GM12878 (cell line): ENCODE results near the gene DDR2. TPM values are rescaled to one million over a fixed set of nuclear protein-coding genes. Genes with fewer than 3 reads are reported as not detected.

ENCODE experiments used
- ATAC-seq: fragments of 200-7000 bp; cut with Tn5 transposase; 3 replicates; pipeline ENCODE4 v1.9.1; 2020; ENCODE audit warnings: mild to moderate bottlenecking, moderate library complexity
- BruUV-seq: library from RNA; stranded (reverse); fragments of 400-500 nt; replicated peaks from 2 replicates; lab custom pipeline; 2021; lab: Mats Ljungman, UMichigan
- CTCF ChIA-PET: fragments of 300-600 bp; sonication (Branson Sonifier 250); formaldehyde crosslinking; extraction: SDS; loops from one replicate; lab custom pipeline; 2021; ENCODE audit warnings: inconsistent platforms; lab: Yijun Ruan, JAX
- POLR2A ChIA-PET: fragments of 350-600 bp; formaldehyde crosslinking; extraction: SDS; loops from one replicate; lab custom pipeline; 2021; ENCODE audit warnings: inconsistent platforms; lab: Charles Lee
- RAD21 ChIA-PET: fragments of 300-600 bp; sonication (Branson Sonifier 250); formaldehyde crosslinking; loops from one replicate; lab custom pipeline; 2023; ENCODE audit warnings: antibody characterized with exemption; ENCODE audit not compliant: unreplicated experiment; lab: Charles Lee
- SMC1A ChIA-PET: fragments of 300-600 bp; sonication (Branson Sonifier 250); formaldehyde crosslinking; loops from one replicate; lab custom pipeline; 2023; ENCODE audit not compliant: unreplicated experiment, uncharacterized antibody; lab: Charles Lee
- DNase-seq: peaks from one replicate; pipeline ENCODE4 v3.0.0-alpha.2; 2011; ENCODE audit warnings: low read depth, low spot score
- FAIRE-seq: peaks from 3 replicates; lab custom pipeline; 2011; peaks lifted over from hg19 to GRCh38; lab: Jason Lieb, UNC
- H2AFZ ChIP-seq: 2 replicates; pipeline ENCODE4 v1.6.0; 2011; ENCODE audit warnings: low read depth, low read length, control low read depth; ENCODE audit not compliant: control insufficient read depth
- H3K27ac ChIP-seq: 2 replicates; pipeline ENCODE4 v1.5.1; 2011; ENCODE audit warnings: control low read depth; ENCODE audit not compliant: control insufficient read depth, insufficient read depth
- H3K27me3 ChIP-seq, 2 experiments: replicated peaks in 1 of 2; 2 replicates each; pipeline versions ENCODE4 v1.6.0 to v1.6.1; 2011; ENCODE audit warnings: low read length in 1 of 2; ENCODE audit not compliant: control insufficient read depth in 2 of 2, insufficient read depth in 2 of 2
- H3K36me3 ChIP-seq, 2 experiments: 2 replicates each; pipeline ENCODE4 v1.5.1; 2011; ENCODE audit warnings: low read length in 1 of 2; ENCODE audit not compliant: control insufficient read depth in 2 of 2, insufficient read depth in 2 of 2
- H3K4me1 ChIP-seq: 2 replicates; pipeline ENCODE4 v1.6.1; 2011; ENCODE audit warnings: mild to moderate bottlenecking, low read length, moderate library complexity, mixed read lengths; ENCODE audit not compliant: control insufficient read depth, insufficient read depth
- H3K4me2 ChIP-seq: 2 replicates; pipeline ENCODE4 v1.6.0; 2011; ENCODE audit warnings: control low read depth; ENCODE audit not compliant: control insufficient read depth, insufficient read depth
- H3K4me3 ChIP-seq: fragments of 200-600 bp; sonication (generic); 2 replicates; pipeline ENCODE4 v1.5.1; 2016
- H3K79me2 ChIP-seq: 2 replicates; pipeline ENCODE4 v1.6.0; 2011; ENCODE audit warnings: low read length; ENCODE audit not compliant: control insufficient read depth, insufficient read depth
- H3K9ac ChIP-seq: 2 replicates; pipeline ENCODE4 v1.8.0; 2011; ENCODE audit warnings: low read length, control low read depth, mixed read lengths; ENCODE audit not compliant: control insufficient read depth, insufficient read depth
- H3K9me3 ChIP-seq: replicated peaks from 3 replicates; pipeline ENCODE4 v1.5.1; 2011; ENCODE audit warnings: mild to moderate bottlenecking, low read length; ENCODE audit not compliant: control insufficient read depth, insufficient read depth
- H4K20me1 ChIP-seq: 2 replicates; pipeline ENCODE4 v1.6.0; 2011; ENCODE audit not compliant: control insufficient read depth, insufficient read depth
- ASH2L ChIP-seq: fragments of 300-600, 200-600 bp; sonication (generic); IDR thresholded peaks from 2 replicates; pipeline ENCODE4 v1.6.1; 2017; ENCODE audit warnings: low read depth, mild to moderate bottlenecking, borderline replicate concordance
- BACH1 ChIP-seq: fragments of 450-650 bp; IDR thresholded peaks from 2 replicates; pipeline ENCODE4 v1.6.1; 2017; ENCODE audit warnings: mild to moderate bottlenecking, borderline replicate concordance
- CHD1 ChIP-seq: IDR thresholded peaks from 2 replicates; pipeline ENCODE4 v1.6.1; 2012; ENCODE audit warnings: low read depth, low read length, improper control_type of control experiment
- ESRRA ChIP-seq: IDR thresholded peaks from 2 replicates; pipeline ENCODE4 v1.6.1; 2012; ENCODE audit warnings: mild to moderate bottlenecking, low read length, improper control_type of control experiment
- IKZF2 ChIP-seq, 2 experiments: fragments of 450-650 bp; IDR thresholded peaks; 2 replicates each; pipeline ENCODE4 v1.6.1; 2017; ENCODE audit warnings: mild to moderate bottlenecking in 2 of 2, moderate library complexity in 2 of 2
- JUNB ChIP-seq: IDR thresholded peaks from 2 replicates; pipeline ENCODE4 v1.6.1; 2016; ENCODE audit warnings: antibody characterized with exemption, mild to moderate bottlenecking
- MXI1 ChIP-seq: fragments of 150-350 bp; IDR thresholded peaks from 2 replicates; pipeline ENCODE4 v1.6.1; 2011; ENCODE audit warnings: low read depth, mild to moderate bottlenecking, inconsistent platforms, low read length, improper control_type of control experiment
- POLR2A ChIP-seq: IDR thresholded peaks from 2 replicates; pipeline ENCODE4 v1.6.1; 2011; ENCODE audit warnings: low read depth, mild to moderate bottlenecking, low read length
- RELA ChIP-seq: fragments of 450-650 bp; IDR thresholded peaks from 2 replicates; pipeline ENCODE4 v1.8.0; 2014; ENCODE audit warnings: borderline replicate concordance; ENCODE audit not compliant: partially characterized antibody
- SMC3 ChIP-seq: IDR thresholded peaks from 2 replicates; pipeline ENCODE4 v1.6.1; 2011; ENCODE audit warnings: low read length, improper control_type of control experiment, borderline replicate concordance
- WGBS: methylation state at CpG from one replicate; pipeline ENCODE4 v1.1.6; 2016; ENCODE audit warnings: low lambda C conversion rate; ENCODE audit not compliant: insufficient replicate concordance, insufficient coverage; ENCODE audit errors: missing lambda C conversion rate; 5-methylcytosine and 5-hydroxymethylcytosine counted together
- in situ Hi-C: fragments of 300-500 bp; cut with MboI; formaldehyde crosslinking; loops from 9 replicates; pipeline ENCODE4 v1.14.3; 2018; ENCODE audit warnings: mixed read lengths
- intact Hi-C: fragments of 100-400 bp; cut with micrococcal nuclease; formaldehyde crosslinking; loops from one replicate; pipeline ENCODE4 v1.14.2; 2022; ENCODE audit not compliant: unreplicated experiment
- polyA plus RNA-seq, 11 experiments: library from polyadenylated mRNA; depleted of rRNA in 4 of 11; unstranded in 6 of 11; stranded (reverse) in 5 of 11; fragments of >200 nt; fragmentation: Nextera tagmentation in 4 of 11; fragmentation: Illumina TruSeq in 1 of 11; extraction: Ambion mirVana in 4 of 11; extraction: Trizol in 1 of 11; gene quantifications; 1 replicate in 1 of 11; 2 replicates in 10 of 11; pipeline versions ENCODE4 v1.2.1 to v1.2.3, GENCODE V29; 2011 to 2016; ENCODE audit warnings: inconsistent platforms in 2 of 11, missing spikeins in 2 of 11, low read depth in 1 of 11
- total RNA-seq, 4 experiments: library from RNA; depleted of rRNA in 3 of 4; stranded (reverse); fragments of >200 nt in 3 of 4; fragmentation: Illumina TruSeq in 1 of 4; extraction: Trizol in 1 of 4; gene quantifications; 2 replicates each; pipeline versions ENCODE4 v1.2.1 to v1.2.3, GENCODE V29; 2013 to 2021
- TF ChIP-seq, protein P1 (sequence below): fragments of 450-650 bp; IDR thresholded peaks from 2 replicates; pipeline ENCODE4 v1.6.1; 2017; ENCODE audit warnings: antibody characterized with exemption, mild to moderate bottlenecking, moderate library complexity
- TF ChIP-seq, protein P2 (sequence below): fragments of 450-650 bp; IDR thresholded peaks from 2 replicates; pipeline ENCODE4 v1.6.1; 2017; ENCODE audit warnings: mild to moderate bottlenecking, low read depth, inconsistent platforms; ENCODE audit not compliant: poor library complexity, severe bottlenecking
- TF ChIP-seq, protein P3 (sequence below): IDR thresholded peaks from 2 replicates; pipeline ENCODE4 v1.6.1; 2012; ENCODE audit warnings: low read depth, low read length, improper control_type of control experiment
- TF ChIP-seq, protein P4 (sequence below): fragments of 450-650 bp; IDR thresholded peaks from 2 replicates; pipeline ENCODE4 v1.6.1; 2018; ENCODE audit warnings: borderline replicate concordance, mild to moderate bottlenecking; ENCODE audit not compliant: partially characterized antibody

Gene DDR2
- total and polyA plus RNA-seq, 10 of the 15 experiments (the other 5 are each of a cell fraction or from before 2014, with no cell fraction given) = 1.9 to 8.8 (median 5.5) TPM

DNA sequence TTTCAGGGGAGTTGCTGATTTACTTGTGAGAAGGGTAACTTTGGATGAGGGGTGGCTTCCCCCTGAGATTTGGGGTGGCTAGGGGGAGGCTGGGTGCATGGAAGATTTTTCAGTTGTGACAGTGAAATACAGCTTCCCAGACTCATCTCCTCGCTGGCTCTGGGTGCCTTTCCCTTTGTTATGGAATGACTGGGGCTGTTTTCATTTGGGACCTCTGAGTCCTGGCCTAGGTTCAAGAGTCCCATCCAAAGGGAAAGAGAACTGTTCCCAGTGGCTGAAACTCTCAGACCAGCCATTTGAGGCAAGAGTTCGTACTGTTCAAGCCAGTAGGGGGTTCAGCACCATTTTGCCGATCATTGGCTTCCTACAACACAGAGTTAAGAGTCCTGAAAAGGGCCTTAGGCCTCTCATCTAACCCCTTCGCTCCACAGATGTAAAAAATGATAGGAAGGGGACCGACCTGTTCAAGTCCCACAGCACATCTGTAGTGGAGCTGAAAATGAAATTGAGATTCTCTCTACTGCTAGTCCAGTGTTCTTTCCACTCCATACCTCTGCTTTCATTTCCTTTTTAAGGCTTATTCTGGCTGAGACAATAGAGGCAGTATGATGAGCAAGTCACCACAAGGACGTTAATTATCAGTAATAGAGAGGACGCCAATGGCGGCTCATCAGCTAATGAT, 958 bp downstream of the DDR2 start:
- in situ Hi-C loops (no loop called here), intact Hi-C loops (loop anchor here (5.0 kb wide), 1 partner anchor 689 kb away; the partner anchor contains the start of gene NUF2)
- ChIA-PET RAD21 (interaction anchor here (0.7 to 5.3 kb wide), 16 partner anchors 8 to 167 kb away, joined by 3 to 39 read pairs (median 5); no protein-coding TSS in a partner anchor), POLR2A (interaction anchor here (0.9 to 3.3 kb wide), 10 partner anchors 8 to 104 kb away, joined by 3 to 16 read pairs (median 4); no protein-coding TSS in a partner anchor), CTCF (interaction anchor here (0.5 to 9.3 kb wide), 12 partner anchors 10 to 1507 kb away, joined by 3 to 79 read pairs (median 4); no protein-coding TSS in a partner anchor), SMC1A (interaction anchor here (0.6 to 9.1 kb wide), 16 partner anchors 9 to 126 kb away, joined by 3 to 80 read pairs (median 6); no protein-coding TSS in a partner anchor)
- WGBS = 29% methylated on average over 8 of the region's 8 CpGs
- Histone ChIP-seq H2AFZ (peak overlapping the region; percentile 78), H3K79me2 (peaks cover 2% of the 10 kb centered on the region; the same call in 1 of the 2 replicates), H3K9me3 (no peaks in the 10 kb centered on the region), H4K20me1 (no peaks in the 10 kb centered on the region), H3K9ac (peak overlapping the region; percentile 58; the same call in 1 of the 2 replicates), H3K27ac (peak overlapping the region; percentile 82), H3K36me3 (no peaks in the 10 kb centered on the region), H3K4me2 (peak overlapping the region; percentile 70), H3K4me1 (peaks cover 32% of the 10 kb centered on the region), H3K27me3 (no peaks in the 10 kb centered on the region), H3K4me3 (peak overlapping the region; percentile 23; the same call in 1 of the 2 replicates)
- DNase-seq (peak; percentile 64), ATAC-seq (peak; percentile 82), FAIRE-seq (peak; percentile 57)
- TSS peak; percentile 87 for BruUV-seq
- TF ChIP-seq, protein P1, sequence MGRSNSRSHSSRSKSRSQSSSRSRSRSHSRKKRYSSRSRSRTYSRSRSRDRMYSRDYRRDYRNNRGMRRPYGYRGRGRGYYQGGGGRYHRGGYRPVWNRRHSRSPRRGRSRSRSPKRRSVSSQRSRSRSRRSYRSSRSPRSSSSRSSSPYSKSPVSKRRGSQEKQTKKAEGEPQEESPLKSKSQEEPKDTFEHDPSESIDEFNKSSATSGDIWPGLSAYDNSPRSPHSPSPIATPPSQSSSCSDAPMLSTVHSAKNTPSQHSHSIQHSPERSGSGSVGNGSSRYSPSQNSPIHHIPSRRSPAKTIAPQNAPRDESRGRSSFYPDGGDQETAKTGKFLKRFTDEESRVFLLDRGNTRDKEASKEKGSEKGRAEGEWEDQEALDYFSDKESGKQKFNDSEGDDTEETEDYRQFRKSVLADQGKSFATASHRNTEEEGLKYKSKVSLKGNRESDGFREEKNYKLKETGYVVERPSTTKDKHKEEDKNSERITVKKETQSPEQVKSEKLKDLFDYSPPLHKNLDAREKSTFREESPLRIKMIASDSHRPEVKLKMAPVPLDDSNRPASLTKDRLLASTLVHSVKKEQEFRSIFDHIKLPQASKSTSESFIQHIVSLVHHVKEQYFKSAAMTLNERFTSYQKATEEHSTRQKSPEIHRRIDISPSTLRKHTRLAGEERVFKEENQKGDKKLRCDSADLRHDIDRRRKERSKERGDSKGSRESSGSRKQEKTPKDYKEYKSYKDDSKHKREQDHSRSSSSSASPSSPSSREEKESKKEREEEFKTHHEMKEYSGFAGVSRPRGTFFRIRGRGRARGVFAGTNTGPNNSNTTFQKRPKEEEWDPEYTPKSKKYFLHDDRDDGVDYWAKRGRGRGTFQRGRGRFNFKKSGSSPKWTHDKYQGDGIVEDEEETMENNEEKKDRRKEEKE = no peak
- TF ChIP-seq, protein P2, sequence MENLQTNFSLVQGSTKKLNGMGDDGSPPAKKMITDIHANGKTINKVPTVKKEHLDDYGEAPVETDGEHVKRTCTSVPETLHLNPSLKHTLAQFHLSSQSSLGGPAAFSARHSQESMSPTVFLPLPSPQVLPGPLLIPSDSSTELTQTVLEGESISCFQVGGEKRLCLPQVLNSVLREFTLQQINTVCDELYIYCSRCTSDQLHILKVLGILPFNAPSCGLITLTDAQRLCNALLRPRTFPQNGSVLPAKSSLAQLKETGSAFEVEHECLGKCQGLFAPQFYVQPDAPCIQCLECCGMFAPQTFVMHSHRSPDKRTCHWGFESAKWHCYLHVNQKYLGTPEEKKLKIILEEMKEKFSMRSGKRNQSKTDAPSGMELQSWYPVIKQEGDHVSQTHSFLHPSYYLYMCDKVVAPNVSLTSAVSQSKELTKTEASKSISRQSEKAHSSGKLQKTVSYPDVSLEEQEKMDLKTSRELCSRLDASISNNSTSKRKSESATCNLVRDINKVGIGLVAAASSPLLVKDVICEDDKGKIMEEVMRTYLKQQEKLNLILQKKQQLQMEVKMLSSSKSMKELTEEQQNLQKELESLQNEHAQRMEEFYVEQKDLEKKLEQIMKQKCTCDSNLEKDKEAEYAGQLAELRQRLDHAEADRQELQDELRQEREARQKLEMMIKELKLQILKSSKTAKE = no peak
- TF ChIP-seq MXI1 (no peak), SMC3 (no peak), BACH1 (no peak), CHD1 (no peak), ESRRA (no peak), JUNB (no peak), POLR2A (no peak), IKZF2 (IDR thresholded peaks at IDR 0.05) (peak; percentile 38 to 62; a peak in 1 of 4 replicates), RELA (no peak), ASH2L (no peak)
- TF ChIP-seq, protein P3, sequence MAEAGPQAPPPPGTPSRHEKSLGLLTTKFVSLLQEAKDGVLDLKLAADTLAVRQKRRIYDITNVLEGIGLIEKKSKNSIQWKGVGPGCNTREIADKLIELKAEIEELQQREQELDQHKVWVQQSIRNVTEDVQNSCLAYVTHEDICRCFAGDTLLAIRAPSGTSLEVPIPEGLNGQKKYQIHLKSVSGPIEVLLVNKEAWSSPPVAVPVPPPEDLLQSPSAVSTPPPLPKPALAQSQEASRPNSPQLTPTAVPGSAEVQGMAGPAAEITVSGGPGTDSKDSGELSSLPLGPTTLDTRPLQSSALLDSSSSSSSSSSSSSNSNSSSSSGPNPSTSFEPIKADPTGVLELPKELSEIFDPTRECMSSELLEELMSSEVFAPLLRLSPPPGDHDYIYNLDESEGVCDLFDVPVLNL = no peak
- TF ChIP-seq, protein P4, sequence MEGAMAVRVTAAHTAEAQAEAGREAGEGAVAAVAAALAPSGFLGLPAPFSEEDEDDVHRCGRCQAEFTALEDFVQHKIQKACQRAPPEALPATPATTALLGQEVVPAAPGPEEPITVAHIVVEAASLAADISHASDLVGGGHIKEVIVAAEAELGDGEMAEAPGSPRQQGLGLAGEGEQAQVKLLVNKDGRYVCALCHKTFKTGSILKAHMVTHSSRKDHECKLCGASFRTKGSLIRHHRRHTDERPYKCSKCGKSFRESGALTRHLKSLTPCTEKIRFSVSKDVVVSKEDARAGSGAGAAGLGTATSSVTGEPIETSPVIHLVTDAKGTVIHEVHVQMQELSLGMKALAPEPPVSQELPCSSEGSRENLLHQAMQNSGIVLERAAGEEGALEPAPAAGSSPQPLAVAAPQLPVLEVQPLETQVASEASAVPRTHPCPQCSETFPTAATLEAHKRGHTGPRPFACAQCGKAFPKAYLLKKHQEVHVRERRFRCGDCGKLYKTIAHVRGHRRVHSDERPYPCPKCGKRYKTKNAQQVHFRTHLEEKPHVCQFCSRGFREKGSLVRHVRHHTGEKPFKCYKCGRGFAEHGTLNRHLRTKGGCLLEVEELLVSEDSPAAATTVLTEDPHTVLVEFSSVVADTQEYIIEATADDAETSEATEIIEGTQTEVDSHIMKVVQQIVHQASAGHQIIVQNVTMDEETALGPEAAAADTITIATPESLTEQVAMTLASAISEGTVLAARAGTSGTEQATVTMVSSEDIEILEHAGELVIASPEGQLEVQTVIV = no peak
